HCT116 (cell line): Measurements from ENCODE around the gene ZNF331.
"Not testable (repeated sequence)": the region's sequence is repeated elsewhere in the genome, so short reads cannot be mapped to it uniquely, and the experiment has no call there.

ENCODE experiments used
- ATF3 ChIP-seq: IDR thresholded peaks from 2 replicates; pipeline ENCODE4 v1.6.1; 2012
- CEBPB ChIP-seq: IDR thresholded peaks from 2 replicates; pipeline ENCODE4 v1.6.1; 2012; ENCODE audit warnings: low read depth
- CTCF ChIP-seq, 3 experiments: fragments of 200-600 bp in 1 of 3; sonication (generic) in 1 of 3; IDR thresholded peaks in 2 of 3; conservative IDR thresholded peaks in 1 of 3; 2 replicates each; pipeline ENCODE4 v1.5.1; 2012 to 2017; ENCODE audit warnings: low read depth in 2 of 3, low read length in 2 of 3, antibody characterized with exemption in 1 of 3, borderline replicate concordance in 1 of 3, control low read depth in 1 of 3, mild to moderate bottlenecking in 1 of 3, mixed read lengths in 1 of 3, mixed run types in 1 of 3, moderate library complexity in 1 of 3; ENCODE audit not compliant: insufficient read depth in 1 of 3
- ELF1 ChIP-seq: IDR thresholded peaks from 2 replicates; pipeline ENCODE4 v1.6.1; 2012; ENCODE audit warnings: low read depth, borderline replicate concordance
- EZH2 ChIP-seq: fragments of 200-600 bp; sonication (generic); IDR thresholded peaks from 2 replicates; pipeline ENCODE4 v1.6.1; 2017; ENCODE audit warnings: antibody characterized with exemption, mixed run types
- FOSL1 ChIP-seq: IDR thresholded peaks from 2 replicates; pipeline ENCODE4 v1.6.1; 2012; ENCODE audit warnings: low read depth
- POLR2A ChIP-seq: IDR thresholded peaks from 2 replicates; pipeline ENCODE4 v1.7.0; 2011; ENCODE audit warnings: borderline replicate concordance; ENCODE audit not compliant: insufficient read depth, insufficient read length; ENCODE audit errors: extremely low read depth
- POLR2AphosphoS5 ChIP-seq: IDR thresholded peaks from 2 replicates; pipeline ENCODE4 v1.6.1; 2011; ENCODE audit warnings: mild to moderate bottlenecking, low read depth, low read length, moderate library complexity
- SIN3A ChIP-seq: IDR thresholded peaks from 2 replicates; pipeline ENCODE4 v1.6.1; 2012; ENCODE audit warnings: low read depth
- YY1 ChIP-seq: IDR thresholded peaks from 2 replicates; pipeline ENCODE4 v1.6.1; 2011; ENCODE audit warnings: low read length, low read depth, moderate library complexity, mild to moderate bottlenecking; ENCODE audit not compliant: insufficient replicate concordance; ENCODE audit errors: extremely low read depth
- ZNF274 ChIP-seq: fragments of 200-500 bp; sonication (Bioruptor generic); IDR thresholded peaks from 2 replicates; pipeline ENCODE4 v1.6.1; 2014; ENCODE audit warnings: mild to moderate bottlenecking, low read depth, low read length, inconsistent platforms
- TF ChIP-seq, protein P1 (sequence below): IDR thresholded peaks from 2 replicates; pipeline ENCODE4 v1.6.1; 2012

GRCh38 chr19:53515047-53515446 is 22.9 kb upstream of the ZNF331 start:
- TF ChIP-seq CTCF (IDR thresholded peaks at IDR 0.05 in 2 of 3, conservative IDR thresholded peaks at IDR 0.05 in 1 of 3; ENCODE audit: borderline replicate concordance in 1 of 3, insufficient read depth in 1 of 3, low read depth in 2 of 3, low read length in 2 of 3); EZH2; YY1; CEBPB; POLR2AphosphoS5; POLR2A; SIN3A; ZNF274; FOSL1; ELF1; ATF3: not testable (repeated sequence)
- TF ChIP-seq, protein P1, sequence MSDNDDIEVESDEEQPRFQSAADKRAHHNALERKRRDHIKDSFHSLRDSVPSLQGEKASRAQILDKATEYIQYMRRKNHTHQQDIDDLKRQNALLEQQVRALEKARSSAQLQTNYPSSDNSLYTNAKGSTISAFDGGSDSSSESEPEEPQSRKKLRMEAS = not testable (repeated sequence)
